ENCODE data around the gene PTPN5.
A peak's percentile ranks its signal among the peaks of the same experiment; 100 is the strongest.
"Not testable (repeated sequence)": the region's sequence is repeated elsewhere in the genome, so short reads cannot be mapped to it uniquely, and the experiment has no call there.

The PTPN5 gene

DNA sequence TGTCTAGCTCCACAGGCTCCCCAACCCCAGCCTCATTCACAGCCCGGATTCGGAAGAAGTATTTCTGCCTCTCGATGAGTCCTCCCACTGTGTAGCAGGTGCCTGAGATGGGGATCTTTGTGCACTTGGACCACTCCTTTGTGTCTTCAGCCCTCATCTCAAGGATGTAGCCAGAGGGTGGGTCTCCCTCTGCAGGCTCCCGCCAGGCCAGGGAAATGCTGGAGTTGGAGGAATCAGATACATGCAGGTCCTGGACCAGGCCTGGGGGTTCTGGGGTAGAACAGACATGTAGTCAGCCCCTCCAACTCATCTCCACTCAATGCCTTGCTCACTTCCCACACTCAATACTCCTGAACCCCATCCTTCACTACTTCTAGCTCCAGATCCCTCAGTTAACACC is 82.2 kb downstream of the PTPN5 start:
- no peak for DNase-seq (ENCODE audit: low read depth)

DNA sequence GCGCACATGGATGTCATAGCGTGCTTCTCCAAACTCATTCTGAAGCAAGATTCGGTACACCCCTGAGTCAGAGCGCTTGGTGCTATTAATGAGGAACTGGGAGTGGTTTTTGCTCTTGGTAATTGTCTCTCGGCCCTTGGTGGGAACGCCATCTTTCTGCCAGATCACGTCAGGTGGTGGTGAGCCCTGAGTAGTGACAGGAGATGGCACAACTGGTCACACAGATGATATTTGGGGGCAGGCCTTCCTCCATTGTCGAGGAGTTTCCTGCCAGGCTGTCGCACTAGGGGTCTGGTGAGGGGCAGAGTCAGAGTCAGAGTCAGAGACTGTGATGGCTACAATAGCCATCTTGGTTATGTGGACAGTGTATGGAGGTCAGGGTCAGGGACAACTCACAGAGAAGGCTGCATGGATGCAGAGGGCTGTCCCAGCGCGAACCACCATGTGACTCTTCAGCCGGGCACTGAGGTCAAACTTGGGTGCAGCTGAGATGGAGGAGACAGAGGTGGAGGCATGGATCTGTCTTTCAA is 83.7 kb downstream of the PTPN5 start:
- no peak for DNase-seq (ENCODE audit: low read depth)

DNA sequence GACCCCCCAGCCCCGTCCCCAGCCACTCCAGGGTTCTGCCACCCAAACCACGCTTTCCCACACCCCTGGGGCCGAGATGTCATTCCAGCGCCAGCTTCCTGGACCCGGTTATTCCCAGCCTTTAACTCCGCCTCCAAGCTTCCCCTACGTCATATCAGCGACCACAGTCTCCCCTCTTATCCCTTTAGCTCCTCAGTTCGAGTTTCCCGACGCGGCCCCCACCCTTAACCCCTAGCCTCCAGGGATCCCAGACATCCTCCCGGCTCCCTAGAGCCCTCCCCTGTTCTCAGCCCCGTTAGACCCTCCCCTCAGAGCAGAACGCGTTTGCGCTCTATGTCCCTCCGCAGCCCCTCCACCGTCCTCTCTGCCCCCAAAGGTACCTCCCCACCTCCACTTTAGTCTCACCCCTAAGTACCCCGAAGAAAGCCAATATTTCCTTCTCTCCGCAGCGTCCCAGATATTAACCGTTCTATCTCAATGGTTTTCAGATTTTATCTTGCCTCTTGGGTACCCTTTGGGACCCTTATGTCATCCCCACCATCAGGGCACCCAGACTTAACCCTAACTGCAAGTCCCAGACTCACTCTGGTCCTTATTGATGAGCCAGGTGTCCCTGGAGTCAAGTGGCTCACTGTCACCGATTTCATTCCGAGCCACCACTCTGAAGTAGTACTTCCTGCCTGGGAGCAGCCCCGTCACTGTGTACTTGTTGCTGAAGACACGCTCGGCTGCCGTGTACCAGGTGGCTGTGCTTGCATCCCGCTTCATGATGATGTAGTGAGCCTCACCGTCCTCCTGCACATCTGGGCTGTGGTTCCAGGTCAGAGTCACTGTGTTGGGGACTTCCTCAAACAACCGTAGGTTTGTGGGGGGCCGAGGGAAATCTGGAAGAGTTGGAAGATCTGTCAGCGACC is 85.0 kb downstream of the PTPN5 start:
- no peak for DNase-seq (ENCODE audit: low read depth)

DNA sequence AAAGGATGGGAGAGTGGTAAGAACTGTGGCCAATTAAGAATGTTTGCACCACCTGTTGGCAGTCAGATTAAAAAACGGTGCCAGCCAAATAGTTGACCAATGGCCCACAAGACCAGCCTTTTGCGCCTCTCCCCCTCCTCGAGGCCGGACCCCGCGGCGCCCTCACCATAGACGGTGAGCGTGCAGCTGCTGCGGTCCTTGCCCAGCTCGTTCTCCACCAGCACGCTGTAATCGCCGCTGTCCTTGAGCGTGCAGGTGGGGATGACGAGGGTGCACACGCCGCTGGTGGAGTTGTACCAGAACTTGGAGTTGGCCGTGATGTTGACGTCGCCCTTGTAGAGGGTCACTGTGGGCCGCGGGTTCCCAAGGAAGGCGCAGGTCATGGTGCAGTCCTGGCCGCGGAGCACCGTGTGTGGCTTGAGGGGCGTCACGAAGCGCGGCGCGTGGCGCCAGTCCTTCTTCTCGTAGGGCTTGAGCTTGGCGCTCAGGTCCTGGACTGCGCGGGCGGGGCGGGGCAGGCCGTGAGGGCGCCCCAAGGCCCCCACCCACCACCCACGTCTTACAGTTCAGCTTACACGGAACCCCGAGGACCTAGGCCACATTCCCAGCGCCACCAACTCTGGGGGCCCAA is 85.8 kb downstream of the PTPN5 start:
- DNase-seq (ENCODE audit: low read depth) = no peak

GRCh38 chr11:18704698-18705097 is 86.9 kb downstream of the PTPN5 start:
- no peak for DNase-seq (ENCODE audit: low read depth)

GRCh38 chr11:18704045-18704645 is 87.5 kb downstream of the PTPN5 start:
- no peak for DNase-seq (ENCODE audit: low read depth)

GRCh38 chr11:18703001-18703763 is 88.4 kb downstream of the PTPN5 start:
- no peak for DNase-seq (ENCODE audit: low read depth)

GRCh38 chr11:18701614-18702216 is 89.9 kb downstream of the PTPN5 start:
- no peak for DNase-seq (ENCODE audit: low read depth)

DNA sequence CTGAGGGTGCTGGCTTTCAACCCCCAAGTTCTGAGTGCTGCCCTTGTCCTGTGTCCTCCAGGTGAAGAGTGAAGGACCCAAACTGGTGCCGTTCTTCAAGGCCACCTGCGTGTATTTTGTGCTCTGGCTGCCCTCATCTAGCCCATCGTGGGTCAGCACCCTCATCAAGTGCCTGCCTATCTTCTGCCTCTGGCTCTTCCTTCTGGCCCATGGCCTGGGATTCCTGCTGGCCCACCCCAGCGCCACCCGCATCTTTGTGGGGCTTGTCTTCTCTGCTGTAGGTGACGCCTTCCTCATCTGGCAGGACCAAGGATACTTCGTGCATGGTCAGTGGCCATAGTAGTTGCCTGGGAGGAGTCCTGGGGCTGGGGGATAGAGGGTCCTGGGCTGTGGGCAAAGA is 90.7 kb downstream of the PTPN5 start:
- no peak for DNase-seq (ENCODE audit: low read depth)

DNA sequence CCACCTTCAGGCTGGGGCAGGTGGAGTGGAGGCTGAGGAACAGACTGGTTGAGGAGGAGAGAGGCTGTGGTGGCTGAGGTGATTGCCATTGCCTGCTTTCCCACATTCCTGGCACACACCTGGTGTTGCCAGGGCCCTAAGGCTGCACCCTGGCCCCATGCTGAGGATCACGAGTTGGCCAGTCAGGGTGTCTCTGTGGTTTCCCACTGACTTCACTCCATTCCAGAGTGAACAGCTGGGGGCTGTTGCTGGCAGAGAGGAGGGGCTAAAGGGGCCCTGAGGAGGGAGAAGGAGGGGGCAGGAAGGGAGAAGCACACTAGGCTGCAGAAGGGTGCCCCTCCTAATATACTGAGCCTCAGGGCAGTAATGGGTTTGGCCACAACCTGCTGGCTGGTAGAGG is 91.2 kb downstream of the PTPN5 start:
- no peak for DNase-seq (ENCODE audit: low read depth)

DNA sequence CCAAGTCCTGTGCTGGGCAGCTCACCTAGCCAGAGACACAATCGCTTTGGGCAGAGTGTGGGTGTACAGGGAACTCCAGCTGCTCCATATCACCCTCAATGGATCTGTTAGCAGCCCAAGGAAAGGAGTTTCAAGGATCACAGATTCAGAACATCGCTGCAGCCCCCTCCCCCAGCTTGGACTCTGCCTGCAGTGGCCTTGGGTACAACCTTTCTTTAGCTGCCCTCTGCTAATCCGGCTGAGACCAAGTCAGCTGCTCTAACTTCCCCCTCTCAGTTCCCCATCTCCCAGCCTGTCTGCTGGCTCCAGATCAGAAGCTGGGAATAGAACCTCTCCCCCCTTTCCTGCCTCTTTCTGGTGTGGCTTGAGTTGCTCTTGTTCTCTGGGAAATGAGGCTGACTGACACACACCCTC is 91.7 kb downstream of the PTPN5 start:
- no peak for DNase-seq (ENCODE audit: low read depth)

- DNase-seq (ENCODE audit: low read depth) = no peak
Measured at GRCh38 chr11:18699269-18699596, 92.4 kb downstream of the PTPN5 start.

DNA sequence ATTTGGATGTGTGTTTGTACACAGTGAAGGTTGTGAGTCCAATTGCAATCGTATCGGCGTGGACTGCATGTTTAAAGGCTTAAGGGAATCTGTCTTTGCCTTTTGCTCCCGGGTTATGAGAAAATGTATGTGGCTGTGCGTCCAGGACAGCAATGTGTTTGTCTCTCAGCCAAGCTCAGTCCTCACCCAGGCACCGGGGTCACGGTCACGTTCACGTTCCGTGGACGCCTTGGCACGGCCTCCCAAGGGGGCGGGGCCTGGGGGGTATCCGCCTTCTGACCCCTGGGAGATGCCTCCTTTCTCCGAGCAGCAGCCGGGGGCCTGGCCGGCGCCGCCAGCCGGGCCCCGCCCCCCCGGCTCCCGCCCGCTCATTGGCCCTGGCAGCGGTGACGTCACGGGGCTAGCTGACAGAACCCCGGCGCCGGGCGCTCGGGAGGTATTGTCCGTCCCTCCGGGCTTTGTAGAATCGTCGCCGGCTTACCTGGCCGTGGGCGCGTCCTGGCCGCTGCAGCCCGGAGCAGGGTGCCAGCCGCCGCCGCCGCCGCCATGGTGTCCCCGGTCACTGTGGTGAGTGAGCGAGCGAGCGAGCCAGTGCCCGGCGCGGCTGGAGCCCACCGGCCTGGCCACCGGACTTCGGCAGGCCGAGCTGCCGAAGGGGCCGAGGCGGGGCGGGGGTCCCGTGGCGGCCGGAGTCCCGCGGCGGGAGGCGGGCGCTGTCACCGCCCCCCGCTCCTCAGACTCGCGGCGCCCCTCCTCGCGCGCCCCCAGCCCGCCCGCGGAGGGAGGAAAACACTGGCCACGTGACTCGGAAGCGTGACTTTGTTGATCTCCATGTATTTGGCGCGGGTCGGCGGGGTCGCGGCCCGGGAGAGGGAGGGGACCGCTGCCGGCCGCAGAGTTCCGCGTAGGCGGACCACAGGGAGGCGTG is 93.0 kb downstream of the PTPN5 start, which contains the start of gene TMEM86A:
TMEM86A (plus strand) TSS at position 439 of the 928 bp plus-strand sequence; CDS start at position 547, 108 bp downstream.
- peak; percentile 85 for DNase-seq (ENCODE audit: low read depth)

- DNase-seq (ENCODE audit: low read depth) = no peak
Measured at GRCh38 chr11:18697576-18697975, 94.0 kb downstream of the PTPN5 start.

GRCh38 chr11:18696638-18697225 is 94.9 kb downstream of the PTPN5 start:
- no peak for DNase-seq (ENCODE audit: low read depth)

DNA sequence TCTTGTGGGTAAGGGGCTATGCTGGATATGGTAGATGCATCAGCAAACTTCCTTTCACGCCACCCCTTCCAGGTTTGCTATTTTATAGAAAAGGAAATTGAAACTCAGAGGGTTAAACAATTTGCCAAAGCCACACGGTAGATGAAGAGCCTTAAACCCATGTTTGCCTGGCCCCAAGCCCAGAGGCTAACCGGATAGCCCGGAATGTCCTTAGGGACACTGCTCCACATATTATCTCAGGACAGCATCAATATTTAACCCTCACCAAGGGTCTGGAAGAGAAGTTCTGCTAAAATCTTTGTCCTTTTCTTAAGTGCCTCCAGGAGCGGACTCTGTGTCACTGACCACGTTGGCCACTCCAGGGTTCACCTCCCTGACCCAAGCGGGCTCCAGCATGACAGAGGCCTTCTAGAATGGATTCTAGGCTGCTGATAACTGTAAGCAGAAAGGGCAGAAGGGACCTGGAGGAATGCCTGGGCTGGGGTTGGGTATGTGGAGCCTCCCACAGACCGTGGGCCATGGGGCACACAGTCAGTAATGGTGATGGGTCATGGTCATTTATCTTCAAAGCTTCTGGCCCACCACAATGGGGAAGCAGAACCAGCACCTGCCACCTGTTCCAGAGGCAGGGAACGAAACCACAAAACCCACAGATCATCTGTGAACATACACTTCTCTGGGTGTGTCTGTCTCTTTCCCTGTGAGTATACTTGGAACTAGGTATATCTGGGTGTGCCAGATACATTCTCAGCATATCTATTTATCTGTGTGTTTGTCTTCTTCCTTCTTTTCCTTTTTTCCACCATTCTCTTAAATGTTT is 98.4 kb downstream of the PTPN5 start:
- no peak for DNase-seq (ENCODE audit: low read depth)

DNA sequence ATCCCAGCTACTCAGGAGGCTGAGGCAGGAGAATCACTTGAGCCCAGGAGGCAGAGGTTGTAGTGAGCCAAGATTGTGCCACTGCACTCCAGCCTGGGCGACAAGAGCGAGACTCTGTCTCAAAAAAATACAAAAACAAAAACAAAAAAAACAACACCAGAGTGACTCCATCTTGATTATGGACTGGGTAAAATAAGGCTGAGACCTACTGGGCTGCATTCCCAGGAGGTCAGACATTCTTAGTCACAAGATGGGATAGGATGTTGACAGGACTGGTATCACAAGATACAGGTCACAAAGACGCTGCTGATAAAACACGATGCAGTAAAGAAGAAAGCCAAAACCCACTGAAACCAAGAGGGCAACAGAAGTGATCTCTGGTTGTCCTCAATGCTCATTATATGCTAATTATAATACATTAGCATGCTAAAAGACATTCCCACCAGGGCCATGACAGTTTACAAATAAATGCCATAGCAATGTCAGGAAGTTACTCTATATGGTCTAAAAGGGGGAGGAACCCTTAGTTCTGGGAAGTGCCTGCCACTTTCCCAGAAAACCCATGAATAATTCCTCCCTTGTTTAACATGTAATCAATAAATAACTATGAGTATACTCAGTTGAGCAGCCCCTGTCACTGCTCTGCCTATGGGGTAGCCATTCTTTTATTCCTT is 100.0 kb downstream of the PTPN5 start:
- DNase-seq (ENCODE audit: low read depth) = not testable (repeated sequence)

- no peak for DNase-seq (ENCODE audit: low read depth)
Measured at GRCh38 chr11:18684267-18684666, 107.3 kb downstream of the PTPN5 start.

GRCh38 chr11:18682466-18682865 is 109.1 kb downstream of the PTPN5 start:
- no peak for DNase-seq (ENCODE audit: low read depth)

Measured in activated T-helper 9 cell treated with anti-CD3 and anti-CD28 coated beads, Interleukin-2, amount 50 U/mL, for 16 hours (primary cell).